ENCODE data around the gene PIAS3.
"Not testable (repeated sequence)": the region's sequence is repeated elsewhere in the genome, so short reads cannot be mapped to it uniquely, and the experiment has no call there.

The PIAS3 gene

GRCh38 chr1:145822779-145823331, 36.0 kb downstream of the PIAS3 start:
- not testable (repeated sequence) for DNase-seq

GRCh38 chr1:145818095-145818494, 40.8 kb downstream of the PIAS3 start:
- not testable (repeated sequence) for DNase-seq

GRCh38 chr1:145812977-145813810, 45.7 kb downstream of the PIAS3 start:
- not testable (repeated sequence) for DNase-seq

GRCh38 chr1:145806844-145807243, 52.0 kb downstream of the PIAS3 start:
- DNase-seq, result no peak

- DNase-seq, result no peak
These were observed 52.5 kb downstream of the PIAS3 start for GRCh38 chr1:145806408-145806807.

- no peak for DNase-seq
These were observed 53.8 kb downstream of the PIAS3 start for GRCh38 chr1:145805057-145805456.

GRCh38 chr1:145804235-145805045, 54.4 kb downstream of the PIAS3 start:
- DNase-seq, result no peak

GRCh38 chr1:145799806-145800205, 59.1 kb downstream of the PIAS3 start:
- no peak for DNase-seq
